HCT116 (cell line): ENCODE results near the gene KRT79. TPM values are rescaled to one million over a fixed set of nuclear protein-coding genes. Genes with fewer than 3 reads are reported as not detected.

Source experiments
- ATAC-seq: fragments of 200-7000 bp; cut with Tn5 transposase; 2 replicates; pipeline ENCODE4 v1.9.1; 2020; ENCODE audit warnings: mild to moderate bottlenecking, moderate library complexity
- BruUV-seq: library from RNA; stranded (reverse); fragments of 400-500 nt; replicated peaks from 2 replicates; lab custom pipeline; 2021; lab: Mats Ljungman, UMichigan
- CTCF ChIA-PET: fragments of 300-600 bp; sonication (Branson Sonifier 250); formaldehyde crosslinking; loops from one replicate; lab custom pipeline; 2021; ENCODE audit warnings: antibody characterized with exemption; lab: Charles Lee
- POLR2A ChIA-PET: fragments of 300-600, 350-600 bp; sonication (Branson Sonifier 250); formaldehyde crosslinking; loops from one replicate; lab custom pipeline; 2021; ENCODE audit warnings: antibody characterized with exemption; lab: Charles Lee
- RAD21 ChIA-PET, 2 experiments: fragments of 300-600 bp; sonication (Branson Sonifier 250); formaldehyde crosslinking; loops; one replicate each; lab custom pipeline; 2023; ENCODE audit warnings: low total read pairs in 2 of 2; ENCODE audit not compliant: uncharacterized antibody in 2 of 2, unreplicated experiment in 2 of 2, low non-redundant PET in 1 of 2; lab: Charles Lee
- DNase-seq: peaks from one replicate; pipeline ENCODE4 v3.0.0-alpha.2; 2010; ENCODE audit warnings: low read depth, low spot score
- H2AFZ ChIP-seq: fragments of 200-600 bp; shearing (Covaris generic), sonication (generic); 2 replicates; pipeline ENCODE4 v1.6.1; 2017; ENCODE audit warnings: low read depth, mixed run types, mixed read lengths, antibody characterized with exemption, low read length; ENCODE audit not compliant: poor library complexity, severe bottlenecking
- H3K27ac ChIP-seq: 2 replicates; pipeline ENCODE4 v1.5.1; 2012; ENCODE audit warnings: low read depth, low read length
- H3K27me3 ChIP-seq: fragments of 200-600 bp; sonication (generic); 2 replicates; pipeline ENCODE4 v1.6.1; 2016; ENCODE audit warnings: mixed run types, low read length, mixed read lengths; ENCODE audit not compliant: insufficient read depth
- H3K36me3 ChIP-seq, 2 experiments: fragments of 200-500 bp in 1 of 2; fragments of 200-600 bp in 1 of 2; sonication (Bioruptor generic) in 1 of 2; sonication (generic) in 1 of 2; 2 replicates each; pipeline versions ENCODE4 v1.5.1 to v1.6.1; 2014 to 2016; ENCODE audit warnings: low read length in 2 of 2, inconsistent platforms in 1 of 2, mixed read lengths in 1 of 2, mixed run types in 1 of 2; ENCODE audit not compliant: insufficient read depth in 2 of 2, control insufficient read depth in 1 of 2
- H3K4me1 ChIP-seq, 2 experiments: fragments of 200-600 bp in 1 of 2; sonication (generic) in 1 of 2; 2 replicates each; pipeline versions ENCODE4 v1.5.1 to v1.6.1; 2012 to 2017; ENCODE audit warnings: low read length in 2 of 2, inconsistent platforms in 1 of 2, mild to moderate bottlenecking in 1 of 2, mixed read lengths in 1 of 2, mixed run types in 1 of 2, moderate library complexity in 1 of 2; ENCODE audit not compliant: insufficient read depth in 2 of 2, control insufficient read depth in 1 of 2
- H3K4me2 ChIP-seq: fragments of 200-600 bp; sonication (generic); 2 replicates; pipeline ENCODE4 v1.6.1; 2017; ENCODE audit warnings: mixed run types, low read length, mixed read lengths
- H3K4me3 ChIP-seq, 2 experiments: fragments of 200-600 bp in 1 of 2; sonication (generic) in 1 of 2; replicated peaks in 1 of 2; 2 replicates each; pipeline ENCODE4 v1.5.1; 2011 to 2016; ENCODE audit warnings: low read length in 2 of 2, control low read depth in 1 of 2, low read depth in 1 of 2, mild to moderate bottlenecking in 1 of 2, mixed read lengths in 1 of 2, mixed run types in 1 of 2
- H3K79me2 ChIP-seq: fragments of 200-600 bp; sonication (generic); 2 replicates; pipeline ENCODE4 v1.6.1; 2017; ENCODE audit warnings: mild to moderate bottlenecking, mixed run types, low read length, moderate library complexity, mixed read lengths; ENCODE audit not compliant: insufficient read depth
- H3K9ac ChIP-seq: fragments of 200-600 bp; sonication (generic); 2 replicates; pipeline ENCODE4 v1.6.1; 2016; ENCODE audit warnings: low read length, mixed read lengths
- H3K9me2 ChIP-seq: fragments of 200-600 bp; sonication (generic), shearing (Covaris generic); 2 replicates; pipeline ENCODE4 v1.6.1; 2017; ENCODE audit warnings: mixed run types, mild to moderate bottlenecking, moderate library complexity; ENCODE audit not compliant: insufficient read depth
- H3K9me3 ChIP-seq, 2 experiments: fragments of 200-500 bp in 1 of 2; fragments of 200-600 bp in 1 of 2; sonication (Bioruptor generic) in 1 of 2; sonication (generic) in 1 of 2; 2 replicates each; pipeline ENCODE4 v1.6.1; 2014 to 2017; ENCODE audit warnings: low read length in 2 of 2, mixed read lengths in 2 of 2, inconsistent platforms in 1 of 2, low read depth in 1 of 2, mild to moderate bottlenecking in 1 of 2, mixed run types in 1 of 2, moderate library complexity in 1 of 2; ENCODE audit not compliant: control insufficient read depth in 1 of 2, insufficient read depth in 1 of 2
- H4K20me1 ChIP-seq: fragments of 200-600 bp; sonication (generic), shearing (Covaris generic); 2 replicates; pipeline ENCODE4 v1.6.1; 2017; ENCODE audit warnings: mixed run types, mild to moderate bottlenecking, moderate library complexity; ENCODE audit not compliant: insufficient read depth
- EGR1 ChIP-seq: IDR thresholded peaks from 2 replicates; pipeline ENCODE4 v1.6.1; 2012; ENCODE audit warnings: low read depth
- POLR2AphosphoS5 ChIP-seq: IDR thresholded peaks from 2 replicates; pipeline ENCODE4 v1.6.1; 2011; ENCODE audit warnings: mild to moderate bottlenecking, low read depth, low read length, moderate library complexity
- TCF7L2 ChIP-seq: IDR thresholded peaks from 2 replicates; pipeline ENCODE4 v1.7.0; 2011; ENCODE audit warnings: borderline replicate concordance, inconsistent platforms; ENCODE audit not compliant: insufficient read depth, insufficient read length; ENCODE audit errors: extremely low read depth
- YY1 ChIP-seq: IDR thresholded peaks from 2 replicates; pipeline ENCODE4 v1.6.1; 2011; ENCODE audit warnings: low read length, low read depth, moderate library complexity, mild to moderate bottlenecking; ENCODE audit not compliant: insufficient replicate concordance; ENCODE audit errors: extremely low read depth
- intact Hi-C: fragments of 100-400 bp; cut with micrococcal nuclease; formaldehyde crosslinking; loops from 2 replicates; pipeline ENCODE4 v1.10.0; 2022
- total RNA-seq: library from RNA; stranded (reverse); gene quantifications from one replicate; pipeline ENCODE4 v1.2.1, GENCODE V29; 2021; ENCODE audit not compliant: unreplicated experiment
- TF ChIP-seq, protein P1 (sequence below): IDR thresholded peaks from 2 replicates; pipeline ENCODE4 v1.6.1; 2012; ENCODE audit warnings: low read depth

KRT79 gene
- total RNA-seq, 1 experiment from 2014 or later: not detected

DNA sequence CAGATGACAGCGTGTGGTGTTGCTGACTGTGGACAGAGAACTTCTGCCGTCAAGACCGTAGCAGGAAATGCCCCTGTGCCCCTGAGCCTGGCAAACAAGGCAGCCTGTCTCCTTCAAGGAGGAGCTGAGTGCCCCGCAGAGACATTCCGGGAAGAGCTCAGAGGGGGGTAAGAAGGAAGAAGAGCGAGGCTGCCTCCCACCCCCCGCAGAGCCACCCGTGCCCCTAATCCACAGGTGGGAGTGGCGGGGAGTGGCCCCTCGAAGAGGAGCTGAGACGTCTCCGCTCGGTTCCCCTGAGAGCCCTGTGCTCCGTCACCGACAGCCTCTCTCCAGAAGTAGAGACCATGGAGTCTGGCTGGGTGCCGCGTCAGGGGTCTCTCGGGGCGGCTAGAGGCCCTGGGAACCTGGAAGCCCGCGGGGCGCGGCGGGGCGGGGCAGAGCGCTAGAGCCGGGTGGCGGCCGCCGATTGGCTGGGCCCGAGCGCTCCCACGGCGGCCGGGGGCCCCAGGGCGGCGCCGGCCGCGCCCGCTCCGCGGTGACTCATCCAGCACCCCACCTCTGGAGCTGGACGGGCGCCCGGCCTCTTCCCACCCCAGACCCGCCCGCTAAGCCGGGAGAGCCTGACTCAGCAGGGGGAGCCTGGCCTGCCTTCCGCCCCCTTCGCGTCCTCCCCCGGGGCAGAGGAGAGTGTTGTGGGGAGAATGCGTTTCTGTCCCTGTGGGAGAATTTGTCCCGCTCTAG lies 39.9 kb upstream of the KRT79 start:
- Histone ChIP-seq H2AFZ (peak overlapping the region; percentile 15), H3K27me3 (no peaks in the 10 kb centered on the region), H3K9me2 (no peaks in the 10 kb centered on the region), H3K36me3 (no peaks in the 10 kb centered on the region), H3K4me3 (peak overlapping the region; percentile 43 to 55), H3K4me1 (peaks cover 66 to 93% of the 10 kb centered on the region in 2 experiments), H3K79me2 (no peaks in the 10 kb centered on the region), H3K27ac (peak overlapping the region; percentile 81), H3K9me3 (no peaks in the 10 kb centered on the region), H3K9ac (peak overlapping the region; percentile 78), H4K20me1 (no peaks in the 10 kb centered on the region), H3K4me2 (peak overlapping the region; percentile 91)
- CTCF ChIA-PET: interaction anchor here (0.7 to 2.5 kb wide), 12 partner anchors 8 to 849 kb away, joined by 3 to 17 read pairs (median 4); no protein-coding TSS in a partner anchor
- RAD21 ChIA-PET: interaction anchor here in 1 of 2 experiments (0.7 kb wide), 1 partner anchor 11 kb away, joined by 3 read pairs; no protein-coding TSS in a partner anchor
- intact Hi-C loops: loop anchor here (5.0 kb wide), 4 partner anchors 547 to 727 kb away; no protein-coding TSS in a partner anchor
- ATAC-seq (peak; percentile 74), DNase-seq (peak; percentile 78)
- BruUV-seq: TSS peak; percentile 91
- POLR2A ChIA-PET: interaction anchor here (1.0 to 6.2 kb wide), 4 partner anchors 30 to 726 kb away, joined by 3 to 48 read pairs (median 3); no protein-coding TSS in a partner anchor
- peak; percentile 28 for TF ChIP-seq TCF7L2
- TF ChIP-seq POLR2AphosphoS5: peak; percentile 20; the same call in 1 of the 2 replicates
- TF ChIP-seq EGR1: no peak
- TF ChIP-seq, protein P1, sequence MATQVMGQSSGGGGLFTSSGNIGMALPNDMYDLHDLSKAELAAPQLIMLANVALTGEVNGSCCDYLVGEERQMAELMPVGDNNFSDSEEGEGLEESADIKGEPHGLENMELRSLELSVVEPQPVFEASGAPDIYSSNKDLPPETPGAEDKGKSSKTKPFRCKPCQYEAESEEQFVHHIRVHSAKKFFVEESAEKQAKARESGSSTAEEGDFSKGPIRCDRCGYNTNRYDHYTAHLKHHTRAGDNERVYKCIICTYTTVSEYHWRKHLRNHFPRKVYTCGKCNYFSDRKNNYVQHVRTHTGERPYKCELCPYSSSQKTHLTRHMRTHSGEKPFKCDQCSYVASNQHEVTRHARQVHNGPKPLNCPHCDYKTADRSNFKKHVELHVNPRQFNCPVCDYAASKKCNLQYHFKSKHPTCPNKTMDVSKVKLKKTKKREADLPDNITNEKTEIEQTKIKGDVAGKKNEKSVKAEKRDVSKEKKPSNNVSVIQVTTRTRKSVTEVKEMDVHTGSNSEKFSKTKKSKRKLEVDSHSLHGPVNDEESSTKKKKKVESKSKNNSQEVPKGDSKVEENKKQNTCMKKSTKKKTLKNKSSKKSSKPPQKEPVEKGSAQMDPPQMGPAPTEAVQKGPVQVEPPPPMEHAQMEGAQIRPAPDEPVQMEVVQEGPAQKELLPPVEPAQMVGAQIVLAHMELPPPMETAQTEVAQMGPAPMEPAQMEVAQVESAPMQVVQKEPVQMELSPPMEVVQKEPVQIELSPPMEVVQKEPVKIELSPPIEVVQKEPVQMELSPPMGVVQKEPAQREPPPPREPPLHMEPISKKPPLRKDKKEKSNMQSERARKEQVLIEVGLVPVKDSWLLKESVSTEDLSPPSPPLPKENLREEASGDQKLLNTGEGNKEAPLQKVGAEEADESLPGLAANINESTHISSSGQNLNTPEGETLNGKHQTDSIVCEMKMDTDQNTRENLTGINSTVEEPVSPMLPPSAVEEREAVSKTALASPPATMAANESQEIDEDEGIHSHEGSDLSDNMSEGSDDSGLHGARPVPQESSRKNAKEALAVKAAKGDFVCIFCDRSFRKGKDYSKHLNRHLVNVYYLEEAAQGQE: no peak
- TF ChIP-seq YY1: no peak
